Keratinocyte (primary cell): Measurements from ENCODE around the gene DNAH10.

Source experiments
- CTCF ChIP-seq, 3 experiments: IDR thresholded peaks in 1 of 3; conservative IDR thresholded peaks in 1 of 3; optimal IDR thresholded peaks in 1 of 3; 2 replicates in 2 of 3; 3 replicates in 1 of 3; pipeline versions ENCODE3 to v1.5.1; 2011; ENCODE audit warnings: low read length in 3 of 3, mild to moderate bottlenecking in 3 of 3, moderate library complexity in 2 of 3, control low read depth in 1 of 3, inconsistent platforms in 1 of 3; ENCODE audit not compliant: insufficient read depth in 2 of 3; ENCODE audit errors: extremely low read depth in 1 of 3
- EZH2 ChIP-seq: IDR thresholded peaks from one replicate; pipeline ENCODE4 v1.6.1; 2012; ENCODE audit warnings: inconsistent platforms, mild to moderate bottlenecking, low read length, moderate library complexity

GRCh38 chr12:123938679-123939480 is 176.8 kb downstream of the DNAH10 start:
- TF ChIP-seq CTCF (optimal IDR thresholded peaks at IDR 0.05 in 1 of 3, IDR thresholded peaks at IDR 0.05 in 1 of 3, conservative IDR thresholded peaks at IDR 0.05 in 1 of 3; ENCODE audit: extremely low read depth in 1 of 3, insufficient read depth in 2 of 3, low read length in 3 of 3) (peak; percentile 13 to 59 (median 35)), EZH2 (no peak)
